Aorta (tissue), 5 donors: Measurements from ENCODE around the gene APOLD1. TPM values are rescaled to one million over a fixed set of nuclear protein-coding genes. Genes with fewer than 3 reads are reported as not detected.

Experiments
- ATAC-seq: fragments of 200-7000 bp; cut with Tn5 transposase; one replicate; pipeline ENCODE4 v1.9.1; 2022; ENCODE audit warnings: moderate library complexity; ENCODE audit not compliant: low FRiP score
- DNase-seq, 2 donors: peaks; one replicate each; pipeline ENCODE4 v3.0.0-alpha.2; 2020
- H3K27ac ChIP-seq, 2 donors: one replicate each; pipeline ENCODE4 v1.5.1; 2013; ENCODE audit warnings: low read length in 2 of 2, mild to moderate bottlenecking in 2 of 2, moderate library complexity in 2 of 2, control low read depth in 1 of 2, inconsistent platforms in 1 of 2, low read depth in 1 of 2
- H3K27me3 ChIP-seq, 2 donors: one replicate each; pipeline ENCODE4 v1.6.1; 2013; ENCODE audit warnings: control low read depth in 1 of 2, low read length in 1 of 2, mild to moderate bottlenecking in 1 of 2, moderate library complexity in 1 of 2; ENCODE audit not compliant: insufficient read depth in 2 of 2, control insufficient read depth in 1 of 2
- H3K36me3 ChIP-seq, 2 donors: one replicate each; pipeline ENCODE4 v1.6.1; 2013; ENCODE audit warnings: control low read depth in 1 of 2, low read length in 1 of 2, mild to moderate bottlenecking in 1 of 2; ENCODE audit not compliant: insufficient read depth in 2 of 2, control insufficient read depth in 1 of 2
- H3K4me1 ChIP-seq, 2 donors: one replicate each; pipeline ENCODE4 v1.6.1; 2013; ENCODE audit warnings: low read length in 2 of 2, control low read depth in 1 of 2, mild to moderate bottlenecking in 1 of 2, moderate library complexity in 1 of 2; ENCODE audit not compliant: insufficient read depth in 2 of 2, control insufficient read depth in 1 of 2
- H3K4me3 ChIP-seq, 2 donors: one replicate each; pipeline ENCODE4 v1.5.1; 2013; ENCODE audit warnings: low read length in 2 of 2, control low read depth in 1 of 2, mild to moderate bottlenecking in 1 of 2
- H3K9me3 ChIP-seq: one replicate; pipeline ENCODE4 v1.6.1; 2013; ENCODE audit warnings: mild to moderate bottlenecking, low read length; ENCODE audit not compliant: control insufficient read depth
- WGBS, 2 donors: extraction: QIAGEN DNeasy Blood & Tissue Kit; methylation state at CpG; one replicate each; pipeline ENCODE4 v1.1.7; 2013; 5-methylcytosine and 5-hydroxymethylcytosine counted together
- intact Hi-C, 2 donors: fragments of 100-400 bp; cut with DNase I; formaldehyde crosslinking; loops; one replicate each; pipeline versions ENCODE4 v1.14.2 to v1.15.0; 2022
- polyA plus RNA-seq, 2 donors: library from polyadenylated mRNA; stranded (reverse); fragments of 200-250 nt; gene quantifications; one replicate each; pipeline ENCODE4 v1.2.3, GENCODE V29; 2013
- total RNA-seq, 2 donors: library from RNA; stranded (reverse); fragmentation: NEBNext Ultra II Directional; extraction: Animal tissue kit (Norgen Biotek cat#: 25700); gene quantifications; one replicate each; pipeline ENCODE4 v1.2.1, GENCODE V29; 2021
- donor health status: healthy with polysubstance abuse.
- donor health status: Bipolar disorder and iron deficiency.
- donor health status: DM: no; HTN: no; CAD: no.
- donor health status: DM: no; HTN: no; CAD: no.
- donor health status: DM: yes; HTN: yes; CAD: no.

The APOLD1 gene
- total and polyA plus RNA-seq, 4 donors, result 0.67 to 94.0 (median 10.5) TPM

DNA sequence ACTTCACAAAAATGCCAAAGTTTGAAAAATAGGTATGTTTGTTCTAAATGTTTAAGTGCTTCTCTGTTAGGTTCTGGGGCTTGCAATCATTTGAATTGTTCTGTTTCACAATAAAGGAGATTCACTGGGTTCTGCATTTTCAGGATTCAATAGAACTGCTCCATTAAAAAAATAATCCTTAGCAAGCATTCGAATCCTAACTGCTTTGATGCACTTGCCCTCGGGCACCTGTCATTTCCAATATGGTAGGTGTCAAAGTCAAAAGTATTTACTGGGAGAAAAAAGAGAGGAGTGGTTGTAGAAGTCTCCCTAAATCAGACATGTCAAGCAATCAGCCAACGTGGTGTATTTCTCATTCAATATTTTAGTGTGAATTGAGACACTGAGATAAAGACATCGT, 5.5 kb downstream of the APOLD1 start:
- ATAC-seq (no peak), DNase-seq (no peak)
- intact Hi-C loops, result no loop called here
- Histone ChIP-seq H3K9me3 (no peaks in the 10 kb centered on the region), H3K36me3 (no peaks in the 10 kb centered on the region), H3K27ac (no peak overlapping the region), H3K27me3 (no peaks in the 10 kb centered on the region), H3K4me3 (no peak overlapping the region), H3K4me1 (peaks cover 3 to 6% of the 10 kb centered on the region in 2 donors)
- 75% methylated on average over 4 of the region's 4 CpGs for WGBS, 2 donors

DNA sequence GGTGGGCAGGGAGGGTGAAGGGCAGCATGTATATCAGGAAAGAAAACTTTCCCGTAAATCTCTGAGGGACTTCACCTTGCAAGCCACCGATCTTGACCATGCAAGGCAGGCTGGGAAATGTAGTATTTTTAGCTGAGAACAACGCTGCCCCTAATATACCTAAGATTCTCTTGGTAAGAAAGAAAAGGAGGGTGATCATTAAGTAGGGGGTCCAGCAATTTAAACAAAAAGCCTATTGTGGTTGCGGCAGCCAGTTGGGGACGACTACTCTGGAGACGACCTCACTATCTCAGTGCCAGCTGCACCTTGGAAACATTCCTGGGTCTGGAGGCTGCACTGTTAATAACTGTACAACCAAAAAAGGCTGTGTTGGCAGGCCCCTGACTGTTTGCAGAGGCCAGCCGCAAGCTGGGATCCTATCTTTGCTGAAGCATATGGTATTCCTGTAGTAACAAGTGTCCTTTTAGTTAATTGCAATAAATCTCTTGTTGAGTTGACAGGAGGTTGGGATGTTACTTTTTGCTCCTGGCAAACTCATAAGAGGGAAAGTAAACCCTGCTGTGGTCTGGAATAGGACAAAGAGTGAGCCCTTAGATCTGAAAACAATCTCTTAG, 6.4 kb downstream of the APOLD1 start:
- Histone ChIP-seq H3K4me3 (peak overlapping the region in 1 of 2 donors; percentile 28), H3K9me3 (no peaks in the 10 kb centered on the region), H3K36me3 (no peaks in the 10 kb centered on the region), H3K4me1 (peaks cover 3 to 6% of the 10 kb centered on the region in 2 donors), H3K27me3 (no peaks in the 10 kb centered on the region), H3K27ac (no peak overlapping the region)
- DNase-seq, result no peak
- intact Hi-C loops, result no loop called here
- no peak for ATAC-seq
- WGBS, 2 donors, result 2 to 4% methylated on average over 7 of the region's 7 CpGs

GRCh38 chr12:12792421-12792820, 7.0 kb downstream of the APOLD1 start:
- no peak overlapping the region for H3K27ac ChIP-seq
- ATAC-seq (no peak), DNase-seq (no peak)
- H3K4me3 ChIP-seq, result no peak overlapping the region
- H3K4me1 ChIP-seq, result peaks cover 3 to 6% of the 10 kb centered on the region in 2 donors
- intact Hi-C loops, result no loop called here
- H3K36me3 ChIP-seq, result no peaks in the 10 kb centered on the region
- H3K27me3 ChIP-seq, result no peaks in the 10 kb centered on the region
- 46 to 49% methylated on average over 6 of the region's 6 CpGs for WGBS, 2 donors
- no peaks in the 10 kb centered on the region for H3K9me3 ChIP-seq

DNA sequence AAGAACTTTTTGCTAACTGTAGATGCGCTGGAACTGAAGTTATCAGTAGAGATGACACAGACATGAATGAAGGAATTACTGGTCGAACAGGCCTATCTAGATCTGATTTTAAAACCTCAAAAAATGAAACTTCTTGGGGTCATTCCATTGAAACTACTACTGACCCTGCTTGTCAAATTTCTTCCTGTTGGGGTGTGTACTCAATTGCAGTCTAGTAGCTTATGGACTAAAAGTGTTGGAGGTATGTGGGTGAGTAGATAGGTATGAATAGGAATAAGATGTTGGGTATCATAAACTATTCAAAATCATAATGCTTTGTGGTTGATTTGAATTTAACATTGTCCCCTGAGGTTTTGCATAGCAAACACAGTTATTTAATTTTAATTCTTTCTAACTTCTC, 9.2 kb downstream of the APOLD1 start:
- 96 to 98% methylated on average over 2 of the region's 2 CpGs for WGBS, 2 donors
- no peaks in the 10 kb centered on the region for H3K27me3 ChIP-seq

DNA sequence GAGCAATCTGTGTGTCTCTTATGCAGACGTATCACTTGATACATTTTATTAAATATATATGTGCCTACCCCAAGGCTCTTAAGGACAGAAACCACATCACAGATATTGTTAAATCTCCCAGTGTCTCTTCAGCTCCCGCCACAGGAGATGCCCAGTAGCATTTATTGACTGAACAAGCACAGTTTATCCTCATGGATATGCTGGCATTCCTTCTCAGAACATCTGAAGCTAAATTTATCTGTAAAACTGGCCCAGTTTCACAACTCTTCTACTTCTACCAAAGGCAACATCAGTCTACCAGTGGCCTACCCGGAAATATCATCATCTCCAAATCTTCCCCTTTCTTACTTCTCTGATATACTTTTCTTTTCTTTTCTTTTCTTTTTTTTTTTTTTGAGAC, 10.7 kb downstream of the APOLD1 start:
- Histone ChIP-seq H3K4me1 (peaks cover 0 to 6% of the 10 kb centered on the region in 2 donors), H3K36me3 (no peaks in the 10 kb centered on the region), H3K27me3 (no peaks in the 10 kb centered on the region), H3K4me3 (no peak overlapping the region), H3K9me3 (no peaks in the 10 kb centered on the region), H3K27ac (no peak overlapping the region)
- intact Hi-C loops, result no loop called here
- 51 to 54% methylated on average over 3 of the region's 3 CpGs for WGBS, 2 donors
- DNase-seq (no peak), ATAC-seq (no peak)

More for the DNA sequence above, 9.2 kb downstream of the APOLD1 start:
- DNase-seq, result no peak
- intact Hi-C loops, result no loop called here
- H3K4me3 ChIP-seq, result no peak overlapping the region
- H3K36me3 ChIP-seq, result no peaks in the 10 kb centered on the region
- H3K4me1 ChIP-seq, result peaks cover 0 to 6% of the 10 kb centered on the region in 2 donors
- no peak overlapping the region for H3K27ac ChIP-seq
- no peaks in the 10 kb centered on the region for H3K9me3 ChIP-seq
- ATAC-seq, result no peak

GRCh38 chr12:12796928-12797793, 11.7 kb downstream of the APOLD1 start:
- H3K36me3 ChIP-seq, result no peaks in the 10 kb centered on the region
- WGBS, 2 donors, result 94 to 97% methylated on average over 9 of the region's 9 CpGs
- intact Hi-C loops, result no loop called here
- H3K27me3 ChIP-seq, result no peaks in the 10 kb centered on the region
- H3K27ac ChIP-seq, result no peak overlapping the region
- H3K4me3 ChIP-seq, result no peak overlapping the region
- no peaks in the 10 kb centered on the region for H3K9me3 ChIP-seq
- DNase-seq (no peak), ATAC-seq (no peak)
- H3K4me1 ChIP-seq, result peaks cover 0 to 3% of the 10 kb centered on the region in 2 donors

GRCh38 chr12:12797794-12798152, 12.3 kb downstream of the APOLD1 start:
- no peaks in the 10 kb centered on the region for H3K27me3 ChIP-seq
- no peaks in the 10 kb centered on the region for H3K36me3 ChIP-seq
- no peak overlapping the region for H3K4me3 ChIP-seq
- H3K9me3 ChIP-seq, result no peaks in the 10 kb centered on the region
- no peak overlapping the region for H3K27ac ChIP-seq
- WGBS, 2 donors, result 88 to 94% methylated on average over 3 of the region's 3 CpGs
- ATAC-seq (no peak), DNase-seq (no peak)
- H3K4me1 ChIP-seq, result no peaks in the 10 kb centered on the region
- intact Hi-C loops, result no loop called here

DNA sequence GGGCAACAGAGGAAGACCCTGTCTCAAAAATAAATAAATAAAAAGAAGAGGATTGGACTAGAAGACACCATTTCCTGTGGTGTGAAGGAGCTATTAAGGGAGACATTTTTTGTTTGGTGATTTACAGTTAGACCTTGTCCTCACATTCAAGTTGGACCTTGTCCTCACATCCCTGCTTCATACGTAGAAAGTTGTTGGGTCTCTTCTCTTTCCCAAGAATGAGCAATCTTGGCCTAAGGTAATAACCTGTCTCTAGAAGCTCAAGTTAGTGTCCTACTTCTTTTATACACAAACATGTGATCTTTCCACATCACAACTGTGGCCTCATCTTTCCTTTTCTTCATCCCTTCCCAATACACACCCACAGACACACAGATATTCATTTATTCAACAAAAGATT, 13.0 kb downstream of the APOLD1 start:
- Histone ChIP-seq H3K4me3 (no peak overlapping the region), H3K27me3 (no peaks in the 10 kb centered on the region), H3K36me3 (no peaks in the 10 kb centered on the region), H3K9me3 (no peaks in the 10 kb centered on the region), H3K4me1 (no peaks in the 10 kb centered on the region), H3K27ac (no peak overlapping the region)
- WGBS, 2 donors, result 93 to 100% methylated on average over 1 of the region's 1 CpG
- no peak for DNase-seq
- ATAC-seq, result no peak
- intact Hi-C loops, result no loop called here
